NB4 (cell line): ENCODE data around the gene TTLL12.

Source experiments
- DNase-seq: peaks from one replicate; pipeline ENCODE4 v3.0.0; 2010; ENCODE audit warnings: low read depth
- H3K4me3 ChIP-seq: one replicate; pipeline ENCODE4 v1.5.1; 2011; ENCODE audit warnings: mild to moderate bottlenecking, low read depth, low read length, moderate library complexity
- MYC ChIP-seq: IDR thresholded peaks from 2 replicates; pipeline ENCODE4 v1.6.1; 2011; ENCODE audit warnings: low read depth, low read length
- POLR2A ChIP-seq: IDR thresholded peaks from 2 replicates; pipeline ENCODE4 v1.6.1; 2011; ENCODE audit warnings: mild to moderate bottlenecking; ENCODE audit not compliant: insufficient read length; ENCODE audit errors: extremely low read depth
- TF ChIP-seq, protein P1 (sequence below): IDR thresholded peaks from one replicate; pipeline ENCODE4 v1.5.1; 2012; ENCODE audit warnings: low read depth, low read length
- TF ChIP-seq, protein P2 (sequence below): IDR thresholded peaks from 2 replicates; pipeline ENCODE4 v1.6.1; 2011; ENCODE audit warnings: low read depth, low read length

Gene TTLL12

GRCh38 chr22:43136255-43136654, 50.7 kb downstream of the TTLL12 start:
- TF ChIP-seq POLR2A (no peak), MYC (no peak)
- TF ChIP-seq, protein P1, sequence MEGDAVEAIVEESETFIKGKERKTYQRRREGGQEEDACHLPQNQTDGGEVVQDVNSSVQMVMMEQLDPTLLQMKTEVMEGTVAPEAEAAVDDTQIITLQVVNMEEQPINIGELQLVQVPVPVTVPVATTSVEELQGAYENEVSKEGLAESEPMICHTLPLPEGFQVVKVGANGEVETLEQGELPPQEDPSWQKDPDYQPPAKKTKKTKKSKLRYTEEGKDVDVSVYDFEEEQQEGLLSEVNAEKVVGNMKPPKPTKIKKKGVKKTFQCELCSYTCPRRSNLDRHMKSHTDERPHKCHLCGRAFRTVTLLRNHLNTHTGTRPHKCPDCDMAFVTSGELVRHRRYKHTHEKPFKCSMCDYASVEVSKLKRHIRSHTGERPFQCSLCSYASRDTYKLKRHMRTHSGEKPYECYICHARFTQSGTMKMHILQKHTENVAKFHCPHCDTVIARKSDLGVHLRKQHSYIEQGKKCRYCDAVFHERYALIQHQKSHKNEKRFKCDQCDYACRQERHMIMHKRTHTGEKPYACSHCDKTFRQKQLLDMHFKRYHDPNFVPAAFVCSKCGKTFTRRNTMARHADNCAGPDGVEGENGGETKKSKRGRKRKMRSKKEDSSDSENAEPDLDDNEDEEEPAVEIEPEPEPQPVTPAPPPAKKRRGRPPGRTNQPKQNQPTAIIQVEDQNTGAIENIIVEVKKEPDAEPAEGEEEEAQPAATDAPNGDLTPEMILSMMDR, result peak; percentile 87
- TF ChIP-seq, protein P2, sequence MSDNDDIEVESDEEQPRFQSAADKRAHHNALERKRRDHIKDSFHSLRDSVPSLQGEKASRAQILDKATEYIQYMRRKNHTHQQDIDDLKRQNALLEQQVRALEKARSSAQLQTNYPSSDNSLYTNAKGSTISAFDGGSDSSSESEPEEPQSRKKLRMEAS, result no peak
- peak; percentile 70 for DNase-seq
- H3K4me3 ChIP-seq, result no peak overlapping the region

GRCh38 chr22:43135565-43135964, 51.4 kb downstream of the TTLL12 start:
- DNase-seq, result no peak

GRCh38 chr22:43134553-43134952, 52.4 kb downstream of the TTLL12 start:
- no peak overlapping the region for H3K4me3 ChIP-seq
- TF ChIP-seq, protein P2, result no peak
- TF ChIP-seq POLR2A, result no peak
- DNase-seq, result no peak

More at GRCh38 chr22:43135565-43135964, 51.4 kb downstream of the TTLL12 start:
- TF ChIP-seq, protein P1, result no peak
- no peak for TF ChIP-seq MYC
- no peak for TF ChIP-seq POLR2A
- no peak overlapping the region for H3K4me3 ChIP-seq

- no peak for DNase-seq
- TF ChIP-seq, protein P2, result no peak
- TF ChIP-seq, protein P1, result no peak
- TF ChIP-seq MYC, result no peak
- no peak for TF ChIP-seq POLR2A
- no peak overlapping the region for H3K4me3 ChIP-seq
These were observed 53.5 kb downstream of the TTLL12 start for GRCh38 chr22:43133401-43133800.

- H3K4me3 ChIP-seq, result no peak overlapping the region
- TF ChIP-seq, protein P2, result no peak
- TF ChIP-seq MYC, result no peak
- TF ChIP-seq, protein P1, result no peak
- TF ChIP-seq POLR2A, result no peak
- DNase-seq, result no peak
These were observed 55.0 kb downstream of the TTLL12 start for GRCh38 chr22:43131773-43132501.

GRCh38 chr22:43129426-43130425, 57.2 kb downstream of the TTLL12 start:
- peak; percentile 95 for DNase-seq
- no peak overlapping the region for H3K4me3 ChIP-seq
- TF ChIP-seq, protein P1, result no peak
- TF ChIP-seq MYC, result no peak
- TF ChIP-seq, protein P2, result no peak
- TF ChIP-seq POLR2A, result no peak
